GM23248 (cell line): ENCODE data around the gene KCTD10. TPM values are rescaled to one million over a fixed set of nuclear protein-coding genes. Genes with fewer than 3 reads are reported as not detected.

ENCODE experiments used
- DNase-seq: peaks from one replicate; pipeline ENCODE4 v3.0.0-alpha.2; 2015
- H2AFZ ChIP-seq: fragments of 200-600 bp; sonication (generic); 2 replicates; pipeline ENCODE4 v1.6.1; 2016; ENCODE audit warnings: antibody characterized with exemption
- H3F3A ChIP-seq: fragments of 200-600 bp; sonication (generic); 2 replicates; pipeline ENCODE4 v1.6.1; 2016; ENCODE audit warnings: mild to moderate bottlenecking, antibody characterized with exemption, mixed run types; ENCODE audit not compliant: insufficient read depth
- H3K27ac ChIP-seq: fragments of 200-600 bp; sonication (generic); 2 replicates; pipeline ENCODE4 v1.5.1; 2016; ENCODE audit warnings: mild to moderate bottlenecking
- H3K27me3 ChIP-seq: fragments of 200-600 bp; sonication (generic); replicated peaks from 2 replicates; pipeline ENCODE4 v1.6.1; 2016; ENCODE audit warnings: mild to moderate bottlenecking; ENCODE audit not compliant: insufficient read depth
- H3K36me3 ChIP-seq: fragments of 200-600 bp; sonication (generic); 2 replicates; pipeline ENCODE4 v1.6.1; 2016; ENCODE audit warnings: low read depth, mild to moderate bottlenecking
- H3K4me1 ChIP-seq: fragments of 200-600 bp; sonication (generic); 2 replicates; pipeline ENCODE4 v1.6.1; 2016; ENCODE audit warnings: mild to moderate bottlenecking; ENCODE audit not compliant: insufficient read depth
- H3K4me2 ChIP-seq: fragments of 200-600 bp; sonication (generic); one replicate; pipeline ENCODE4 v1.6.1; 2016; ENCODE audit warnings: mild to moderate bottlenecking; ENCODE audit not compliant: unreplicated experiment
- H3K4me3 ChIP-seq: fragments of 200-600 bp; sonication (generic); 2 replicates; pipeline ENCODE4 v1.5.1; 2016; ENCODE audit warnings: mild to moderate bottlenecking
- H3K79me2 ChIP-seq: fragments of 200-600 bp; sonication (generic); 2 replicates; pipeline ENCODE4 v1.6.1; 2016; ENCODE audit warnings: mild to moderate bottlenecking; ENCODE audit not compliant: insufficient read depth
- H3K9ac ChIP-seq: fragments of 200-600 bp; sonication (generic); 2 replicates; pipeline ENCODE4 v1.6.1; 2016; ENCODE audit warnings: mild to moderate bottlenecking
- H3K9me2 ChIP-seq: fragments of 200-600 bp; sonication (generic); 2 replicates; pipeline ENCODE4 v1.6.1; 2016; ENCODE audit warnings: mixed run types, mild to moderate bottlenecking, moderate library complexity; ENCODE audit not compliant: insufficient read depth
- H3K9me3 ChIP-seq: fragments of 200-600 bp; sonication (generic); one replicate; pipeline ENCODE4 v1.6.1; 2017; ENCODE audit warnings: low read depth
- H4K20me1 ChIP-seq: fragments of 200-600 bp; sonication (generic); 2 replicates; pipeline ENCODE4 v1.6.0; 2016; ENCODE audit not compliant: insufficient read depth
- EZH2 ChIP-seq: fragments of 200-600 bp; sonication (generic); IDR thresholded peaks from 2 replicates; pipeline ENCODE4 v1.6.1; 2018; ENCODE audit warnings: antibody characterized with exemption, mild to moderate bottlenecking; ENCODE audit not compliant: insufficient read depth, poor library complexity, severe bottlenecking
- EZH2phosphoT487 ChIP-seq: fragments of 200-600 bp; sonication (generic); IDR thresholded peaks from 2 replicates; pipeline ENCODE4 v1.6.1; 2018; ENCODE audit warnings: antibody characterized with exemption, moderate library complexity, mild to moderate bottlenecking, low read depth; ENCODE audit not compliant: insufficient read depth
- WGBS, 2 experiments: methylation state at CpG; one replicate each; pipeline ENCODE4 v1.1.6; 2015 to 2017; ENCODE audit warnings: low lambda C conversion rate in 2 of 2, low coverage in 1 of 2; ENCODE audit errors: missing lambda C conversion rate in 2 of 2; 5-methylcytosine and 5-hydroxymethylcytosine counted together
- in situ Hi-C: fragments of 300-500 bp; cut with MboI; formaldehyde crosslinking; loops from 2 replicates; pipeline ENCODE4 v1.15.0; 2020
- polyA plus RNA-seq: library from polyadenylated mRNA; unstranded; fragments of >200 nt; fragmentation: Nextera tagmentation; extraction: Ambion mirVana; gene quantifications from 2 replicates; pipeline ENCODE4 v1.2.1, GENCODE V29; 2016
- total RNA-seq: library from RNA; depleted of rRNA; stranded (reverse); fragments of >200 nt; shearing (Covaris generic); gene quantifications from 2 replicates; pipeline ENCODE4 v1.2.3, GENCODE V29; 2014

Gene KCTD10
- total and polyA plus RNA-seq, 2 experiments from 2014 or later: 81.1 to 117 TPM

- peaks cover 85% of the 10 kb centered on the region for H3K79me2 ChIP-seq
- TF ChIP-seq EZH2phosphoT487 (no peak), EZH2 (no peak)
- 32% methylated on average over 13 of the region's 13 CpGs for WGBS, 2 experiments
- H3K4me2 ChIP-seq: peak overlapping the region; percentile 77
- H3K4me1 ChIP-seq: peaks cover 76% of the 10 kb centered on the region
- H3K36me3 ChIP-seq: peaks cover 23% of the 10 kb centered on the region
- H3F3A ChIP-seq: peaks cover 79% of the 10 kb centered on the region
- no peaks in the 10 kb centered on the region for H3K9me2 ChIP-seq
- H3K9ac ChIP-seq: peak overlapping the region; percentile 89
- no peaks in the 10 kb centered on the region for H4K20me1 ChIP-seq
- H3K9me3 ChIP-seq: no peaks in the 10 kb centered on the region
- peak overlapping the region; percentile 61 for H3K4me3 ChIP-seq
- in situ Hi-C loops: no loop called here
- peak; percentile 98 for DNase-seq
- peak overlapping the region; percentile 99 for H3K27ac ChIP-seq
- no peaks in the 10 kb centered on the region for H3K27me3 ChIP-seq
- no peak overlapping the region for H2AFZ ChIP-seq
These were observed 15.0 kb downstream of the KCTD10 start for GRCh38 chr12:109461846-109462756.

- no peak for TF ChIP-seq EZH2
- TF ChIP-seq EZH2phosphoT487: no peak
- peaks cover 85% of the 10 kb centered on the region for H3K79me2 ChIP-seq
- H3K9me2 ChIP-seq: no peaks in the 10 kb centered on the region
- H4K20me1 ChIP-seq: no peaks in the 10 kb centered on the region
- DNase-seq: peak; percentile 42
- peaks cover 87% of the 10 kb centered on the region for H3F3A ChIP-seq
- H3K4me1 ChIP-seq: peaks cover 78% of the 10 kb centered on the region
- H3K36me3 ChIP-seq: peaks cover 32% of the 10 kb centered on the region
- WGBS, 2 experiments: 55 to 56% methylated on average over 8 of the region's 8 CpGs
- no peaks in the 10 kb centered on the region for H3K27me3 ChIP-seq
- peak overlapping the region; percentile 89 for H3K9ac ChIP-seq
- in situ Hi-C loops: no loop called here
- peak overlapping the region; percentile 77 for H3K4me2 ChIP-seq
- 0 out of 2 replicates have a peak overlapping the region, but pooled peaks have one; percentile 8 for H3K4me3 ChIP-seq
- peak overlapping the region; percentile 99 for H3K27ac ChIP-seq
- no peaks in the 10 kb centered on the region for H3K9me3 ChIP-seq
- H2AFZ ChIP-seq: no peak overlapping the region
These were observed 15.9 kb downstream of the KCTD10 start for GRCh38 chr12:109461049-109461845.

GRCh38 chr12:109460538-109460937 lies 16.6 kb downstream of the KCTD10 start:
- Histone ChIP-seq H3F3A (peaks cover 91% of the 10 kb centered on the region), H3K9ac (peak overlapping the region; percentile 89; the same call in 1 of the 2 replicates), H3K36me3 (peaks cover 39% of the 10 kb centered on the region), H3K79me2 (peaks cover 85% of the 10 kb centered on the region), H3K4me1 (peaks cover 83% of the 10 kb centered on the region), H3K9me2 (no peaks in the 10 kb centered on the region), H3K4me3 (no peak overlapping the region), H3K27me3 (no peaks in the 10 kb centered on the region), H3K27ac (peak overlapping the region; percentile 99), H4K20me1 (no peaks in the 10 kb centered on the region), H2AFZ (no peak overlapping the region), H3K9me3 (no peaks in the 10 kb centered on the region), H3K4me2 (no peak overlapping the region)
- WGBS, 2 experiments: 89 to 93% methylated on average over 12 to 13 of the region's 13 CpGs
- TF ChIP-seq EZH2 (no peak), EZH2phosphoT487 (no peak)
- in situ Hi-C loops: no loop called here
- DNase-seq: no peak

GRCh38 chr12:109459247-109459646 lies 17.9 kb downstream of the KCTD10 start:
- Histone ChIP-seq H3K27ac (peak overlapping the region; percentile 99), H3K36me3 (peaks cover 45% of the 10 kb centered on the region), H3K4me3 (peak overlapping the region; percentile 20), H3K9me3 (no peaks in the 10 kb centered on the region), H2AFZ (no peak overlapping the region), H4K20me1 (no peaks in the 10 kb centered on the region), H3K79me2 (peaks cover 85% of the 10 kb centered on the region), H3K9me2 (no peaks in the 10 kb centered on the region), H3K27me3 (no peaks in the 10 kb centered on the region), H3K4me1 (peaks cover 77% of the 10 kb centered on the region), H3F3A (peaks cover 78% of the 10 kb centered on the region), H3K9ac (peak overlapping the region; percentile 81), H3K4me2 (peak overlapping the region; percentile 63)
- WGBS, 2 experiments: 19 to 26% methylated on average over 6 of the region's 6 CpGs
- DNase-seq: peak; percentile 49
- in situ Hi-C loops: no loop called here
- TF ChIP-seq EZH2phosphoT487 (no peak), EZH2 (no peak)
